Tibial artery (tissue), 4 donors: ENCODE measurements around the gene FANCC.

Experiments
- DNase-seq, 2 donors: peaks; one replicate each; pipeline ENCODE4 v3.0.0-alpha.2; 2019
- H3K27ac ChIP-seq, 2 donors: fragments of 200-600 bp; sonication (generic) in 1 of 2; 1 replicate in 1 of 2; 2 replicates in 1 of 2; pipeline ENCODE4 v1.5.1; 2018 to 2019; ENCODE audit warnings: mild to moderate bottlenecking in 1 of 2
- H3K27me3 ChIP-seq, 2 donors: fragments of 200-600 bp; sonication (generic) in 1 of 2; one replicate each; pipeline versions ENCODE4 v1.5.1 to v1.6.0; 2016 to 2019
- H3K36me3 ChIP-seq, 3 donors: fragments of 200-600 bp; sonication (generic) in 2 of 3; one replicate each; pipeline ENCODE4 v1.5.1; 2016 to 2019; ENCODE audit warnings: mild to moderate bottlenecking in 2 of 3
- H3K4me1 ChIP-seq, 4 donors: fragments of 200-600 bp; sonication (generic) in 2 of 4; 1 replicate in 3 of 4; 2 replicates in 1 of 4; pipeline ENCODE4 v1.5.1; 2016 to 2019
- H3K4me3 ChIP-seq, 2 donors: fragments of 200-600 bp; sonication (generic) in 1 of 2; 1 replicate in 1 of 2; 2 replicates in 1 of 2; pipeline ENCODE4 v1.5.1; 2018 to 2019; ENCODE audit warnings: mild to moderate bottlenecking in 2 of 2
- H3K9me3 ChIP-seq, 3 donors: fragments of 200-600 bp; sonication (generic) in 1 of 3; one replicate each; pipeline ENCODE4 v1.5.1; 2016 to 2019
- CTCF ChIP-seq, 2 experiments: fragments of 200-600 bp in 1 of 2; fragments of 450-650 bp in 1 of 2; IDR thresholded peaks; one replicate each; pipeline ENCODE4 v1.5.1; 2017 to 2019; ENCODE audit warnings: antibody characterized with exemption in 2 of 2, mild to moderate bottlenecking in 1 of 2, moderate library complexity in 1 of 2
- intact Hi-C: fragments of 100-400 bp; cut with DNase I; formaldehyde crosslinking; loops from one replicate; pipeline ENCODE4 v1.15.0; 2023; ENCODE audit warnings: low total_unique reads

FANCC gene

DNA sequence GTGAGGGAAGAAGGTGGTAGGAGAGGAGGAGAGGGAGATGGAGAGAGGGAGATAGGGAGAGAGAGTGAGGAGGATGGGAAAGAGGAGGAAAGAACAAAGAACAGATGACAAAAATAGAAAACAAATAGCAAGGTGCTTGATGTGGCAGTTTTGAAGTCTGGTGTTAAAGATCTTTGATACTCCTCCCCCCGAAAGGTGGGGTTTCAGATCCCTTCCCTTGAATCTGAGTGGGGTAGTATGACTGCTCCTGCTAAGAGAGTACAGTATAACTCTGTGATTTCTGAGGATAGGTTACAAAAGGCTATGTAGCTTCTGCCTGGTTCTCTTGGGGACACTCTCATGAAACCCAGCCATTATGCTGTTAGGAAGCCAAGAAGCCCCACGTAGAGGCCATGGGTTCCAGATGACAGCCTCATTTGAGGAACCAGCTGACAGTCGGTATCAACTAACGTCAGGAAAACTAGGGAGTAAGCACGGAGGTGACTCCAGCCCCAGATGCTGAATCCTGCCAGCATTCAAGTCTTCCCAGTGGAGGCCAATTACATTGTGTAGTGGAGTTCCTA is 102.1 kb downstream of the FANCC start:
- intact Hi-C loops: no loop called here
- no peak for DNase-seq
- Histone ChIP-seq H3K27ac (no peak overlapping the region), H3K27me3 (no peaks in the 10 kb centered on the region), H3K4me1 (no peaks in the 10 kb centered on the region), H3K9me3 (no peaks in the 10 kb centered on the region), H3K4me3 (no peak overlapping the region), H3K36me3 (no peaks in the 10 kb centered on the region)
- TF ChIP-seq CTCF (IDR thresholded peaks at IDR 0.05): no peak

- H3K4me1 ChIP-seq: no peaks in the 10 kb centered on the region
- intact Hi-C loops: no loop called here
- H3K4me3 ChIP-seq: no peak overlapping the region
- H3K27ac ChIP-seq: no peak overlapping the region
- no peaks in the 10 kb centered on the region for H3K27me3 ChIP-seq
- DNase-seq: no peak
- H3K9me3 ChIP-seq: no peaks in the 10 kb centered on the region
- TF ChIP-seq CTCF (IDR thresholded peaks at IDR 0.05): no peak
- H3K36me3 ChIP-seq: no peaks in the 10 kb centered on the region
Measured at GRCh38 chr9:95213117-95213516, 104.4 kb downstream of the FANCC start.

GRCh38 chr9:95211028-95211427 is 106.5 kb downstream of the FANCC start:
- no peak for DNase-seq
- intact Hi-C loops: no loop called here
- Histone ChIP-seq H3K9me3 (no peaks in the 10 kb centered on the region), H3K4me3 (no peak overlapping the region), H3K27ac (no peak overlapping the region), H3K27me3 (no peaks in the 10 kb centered on the region), H3K36me3 (no peaks in the 10 kb centered on the region), H3K4me1 (no peaks in the 10 kb centered on the region)
- no peak for TF ChIP-seq CTCF (IDR thresholded peaks at IDR 0.05)

DNA sequence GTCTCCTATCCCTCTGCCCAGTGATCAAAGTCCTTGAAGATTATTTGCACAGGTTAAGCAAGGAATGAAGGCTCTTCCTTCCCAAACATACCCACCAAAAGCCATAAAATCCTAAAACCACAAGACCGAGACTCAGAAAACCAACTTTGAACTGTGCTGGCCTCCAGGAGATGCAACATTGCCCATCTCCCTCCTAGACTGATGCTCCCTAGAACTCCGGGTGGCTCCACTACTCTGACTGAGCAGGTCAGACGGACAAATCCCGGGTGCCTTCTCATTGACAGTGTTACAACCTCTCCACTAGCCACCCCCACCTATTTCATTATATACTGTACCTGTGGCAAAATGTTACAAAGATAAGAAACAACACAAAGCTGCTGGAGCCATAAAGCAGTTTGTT is 110.1 kb downstream of the FANCC start:
- no peaks in the 10 kb centered on the region for H3K27me3 ChIP-seq
- H3K4me1 ChIP-seq: no peaks in the 10 kb centered on the region
- H3K9me3 ChIP-seq: no peaks in the 10 kb centered on the region
- no peak overlapping the region for H3K27ac ChIP-seq
- no peak for DNase-seq
- intact Hi-C loops: no loop called here
- no peaks in the 10 kb centered on the region for H3K36me3 ChIP-seq
- TF ChIP-seq CTCF (IDR thresholded peaks at IDR 0.05): no peak
- no peak overlapping the region for H3K4me3 ChIP-seq

GRCh38 chr9:95206143-95206542 is 111.4 kb downstream of the FANCC start:
- intact Hi-C loops: no loop called here

More at GRCh38 chr9:95206143-95206542, 111.4 kb downstream of the FANCC start:
- no peaks in the 10 kb centered on the region for H3K36me3 ChIP-seq
- H3K4me3 ChIP-seq: no peak overlapping the region
- no peak for DNase-seq
- no peak for TF ChIP-seq CTCF (IDR thresholded peaks at IDR 0.05)
- H3K27ac ChIP-seq: no peak overlapping the region
- no peaks in the 10 kb centered on the region for H3K27me3 ChIP-seq
- H3K9me3 ChIP-seq: no peaks in the 10 kb centered on the region
- no peaks in the 10 kb centered on the region for H3K4me1 ChIP-seq
